Activated T-cell treated with anti-CD3 and anti-CD28 coated beads, Interleukin-2, amount 50 U/mL, for 4 hours (primary cell): ENCODE results near the gene PRKCA. TPM values are rescaled to one million over a fixed set of nuclear protein-coding genes. Genes with fewer than 3 reads are reported as not detected.

Experiments
- ATAC-seq, 2 donors: fragments of 200-7000 bp; cut with Tn5 transposase; one replicate each; pipeline ENCODE4 v1.10.0; 2021
- DNase-seq: peaks from one replicate; pipeline ENCODE4 v3.0.0-alpha.2; 2020
- H3K27me3 Mint-ChIP-seq: one replicate; pipeline ENCODE4 v1.8.0; 2021; ENCODE audit warnings: low read depth, mixed read lengths
- H3K36me3 Mint-ChIP-seq: one replicate; pipeline ENCODE4 v1.8.0; 2022; ENCODE audit warnings: mixed read lengths; ENCODE audit not compliant: insufficient read depth
- H3K4me1 Mint-ChIP-seq: one replicate; pipeline ENCODE4 v1.8.0; 2021; ENCODE audit warnings: low read depth, mixed read lengths
- H3K4me3 Mint-ChIP-seq: one replicate; pipeline ENCODE4 v1.8.0; 2021; ENCODE audit warnings: mild to moderate bottlenecking, moderate library complexity, mixed read lengths
- H3K9me3 Mint-ChIP-seq: one replicate; pipeline ENCODE4 v1.8.0; 2021; ENCODE audit warnings: mixed read lengths
- total RNA-seq, 3 donors: library from RNA; stranded (reverse); gene quantifications; one replicate each; pipeline ENCODE4 v1.2.1, GENCODE V29; 2021

PRKCA gene
- total RNA-seq, 3 donors from 2014 or later: 79.4 to 114 (median 95.3) TPM

DNA sequence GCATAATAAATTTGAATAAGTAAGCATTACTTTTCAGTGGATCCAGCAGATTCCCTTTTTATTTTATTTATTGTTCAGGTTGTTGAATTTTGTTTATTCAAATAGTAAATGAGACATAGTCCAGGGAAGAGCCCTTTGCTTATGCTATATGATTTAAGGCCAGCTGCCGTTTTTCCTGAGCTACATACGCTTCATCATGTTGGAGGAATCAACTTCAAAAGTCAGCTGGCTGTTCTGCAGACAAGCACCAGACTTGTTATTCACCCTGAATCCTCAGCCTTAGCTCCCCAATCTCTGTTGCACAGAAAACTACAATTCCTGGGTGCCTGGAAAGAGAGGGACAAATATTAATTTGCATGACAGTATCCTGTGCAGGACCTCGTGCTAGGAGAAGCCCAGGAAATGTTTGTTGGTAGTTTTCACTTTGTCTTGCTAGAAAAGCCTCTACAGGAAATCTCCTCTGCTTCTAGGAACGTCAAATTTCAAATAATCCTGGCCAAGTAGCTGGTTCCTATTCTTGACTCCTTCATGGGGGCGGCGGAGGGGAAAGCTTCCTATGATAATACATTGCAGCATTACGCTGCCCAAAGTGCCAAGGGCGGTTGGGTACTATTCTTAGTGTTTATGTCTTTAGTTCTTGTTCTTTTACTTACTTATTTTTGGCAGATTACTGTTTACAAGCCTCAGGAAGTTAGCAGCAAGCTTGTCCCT is 101.6 kb downstream of the PRKCA start:
- ATAC-seq (no peak), DNase-seq (no peak)
- H3K4me1 Mint-ChIP-seq: peaks cover 88% of the 10 kb centered on the region
- H3K9me3 Mint-ChIP-seq: no peaks in the 10 kb centered on the region
- H3K27me3 Mint-ChIP-seq: no peaks in the 10 kb centered on the region
- H3K4me3 Mint-ChIP-seq: peak overlapping the region; percentile 26
- peaks cover 8% of the 10 kb centered on the region for H3K36me3 Mint-ChIP-seq

DNA sequence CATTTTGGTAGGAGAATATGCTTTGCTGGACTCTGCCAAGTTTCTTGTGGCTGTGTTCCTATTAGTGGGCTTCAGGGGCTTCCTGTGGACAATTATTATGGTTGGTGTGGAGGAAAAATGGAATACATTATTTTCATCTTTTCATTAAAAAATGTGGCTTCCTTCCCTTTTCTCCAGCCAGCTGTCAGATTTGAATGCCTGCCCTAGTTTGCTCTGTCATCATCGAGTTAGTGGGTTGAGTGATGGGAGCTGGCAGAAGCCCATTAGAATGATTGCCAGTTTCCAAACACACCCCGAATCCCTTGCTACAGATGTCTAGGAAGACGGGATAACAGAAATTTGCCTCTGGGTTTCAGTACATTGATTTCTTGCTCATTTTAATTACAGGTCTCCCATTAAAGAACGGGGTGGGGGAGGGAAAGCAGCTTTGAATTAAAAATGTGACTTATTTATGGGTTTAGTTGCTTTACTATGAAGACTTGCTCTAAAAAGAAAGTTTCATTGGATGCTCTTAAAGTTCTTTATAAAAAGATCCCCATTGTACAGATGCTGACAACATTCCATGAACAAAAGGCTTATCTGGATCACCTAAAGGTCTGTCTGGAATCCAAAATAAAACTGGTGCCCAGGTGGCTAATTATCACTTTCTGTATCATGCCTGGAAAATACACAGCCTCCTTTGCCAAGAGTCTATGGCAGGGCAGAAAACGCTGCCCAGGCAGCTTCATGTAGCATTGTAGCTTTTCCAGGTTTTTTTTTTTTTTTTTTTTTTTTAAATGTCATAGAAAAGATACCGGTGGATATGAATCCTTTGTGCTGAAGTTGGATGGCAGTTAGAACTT is 103.6 kb downstream of the PRKCA start:
- H3K36me3 Mint-ChIP-seq: peaks cover 7% of the 10 kb centered on the region
- DNase-seq: no peak
- H3K4me1 Mint-ChIP-seq: peaks cover 76% of the 10 kb centered on the region
- H3K27me3 Mint-ChIP-seq: no peaks in the 10 kb centered on the region
- H3K9me3 Mint-ChIP-seq: no peaks in the 10 kb centered on the region
- ATAC-seq: no peak
- H3K4me3 Mint-ChIP-seq: peak overlapping the region; percentile 11

DNA sequence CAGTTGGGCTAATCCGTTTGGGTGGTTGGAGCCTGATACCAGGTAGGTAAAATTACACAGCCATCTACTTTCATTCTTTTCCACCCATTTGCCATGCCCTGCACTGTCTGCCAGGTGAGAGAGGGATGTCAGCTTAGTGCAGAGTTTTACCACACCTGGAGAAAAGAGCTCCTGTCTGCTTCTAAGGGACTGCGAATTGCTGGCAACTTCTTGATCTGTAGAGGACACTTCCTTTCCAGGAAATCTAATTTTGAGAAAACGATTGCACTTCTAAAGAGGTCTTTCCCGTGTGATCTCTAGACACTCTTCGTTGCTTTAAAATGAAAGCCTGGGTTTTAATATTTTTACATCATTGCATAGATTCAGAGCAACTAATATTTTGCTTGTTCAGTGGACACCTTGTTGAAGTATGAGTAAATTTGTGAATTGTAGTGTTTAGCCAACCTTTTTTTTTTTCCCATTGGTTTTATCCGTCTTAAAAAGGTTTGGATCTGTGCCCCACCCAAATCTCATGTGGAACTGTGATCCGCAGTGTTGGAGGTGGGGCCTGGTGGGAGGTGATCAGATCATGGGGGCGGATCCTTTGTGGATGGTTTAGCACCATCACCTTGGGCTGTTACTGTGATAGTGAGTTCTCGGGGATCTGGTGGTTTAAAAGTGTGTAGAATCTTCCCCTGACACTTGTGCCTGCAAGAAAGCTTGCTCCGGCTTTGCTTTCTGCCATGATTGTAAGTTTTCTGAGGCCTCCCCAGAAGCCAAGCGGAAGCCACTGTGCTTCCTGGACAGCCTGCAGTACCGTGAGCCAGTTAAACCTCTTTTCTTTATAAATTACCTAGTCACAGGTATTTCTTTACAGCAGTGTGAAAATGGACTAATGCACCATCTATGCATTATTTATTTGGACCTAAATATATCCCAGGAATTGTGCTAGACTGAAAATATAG is 104.6 kb downstream of the PRKCA start:
- H3K27me3 Mint-ChIP-seq: no peaks in the 10 kb centered on the region
- ATAC-seq (peak in 1 of 2 donors; percentile 62), DNase-seq (no peak)
- peaks cover 2% of the 10 kb centered on the region for H3K36me3 Mint-ChIP-seq
- H3K4me3 Mint-ChIP-seq: peak overlapping the region; percentile 66
- H3K9me3 Mint-ChIP-seq: no peaks in the 10 kb centered on the region
- peaks cover 67% of the 10 kb centered on the region for H3K4me1 Mint-ChIP-seq

DNA sequence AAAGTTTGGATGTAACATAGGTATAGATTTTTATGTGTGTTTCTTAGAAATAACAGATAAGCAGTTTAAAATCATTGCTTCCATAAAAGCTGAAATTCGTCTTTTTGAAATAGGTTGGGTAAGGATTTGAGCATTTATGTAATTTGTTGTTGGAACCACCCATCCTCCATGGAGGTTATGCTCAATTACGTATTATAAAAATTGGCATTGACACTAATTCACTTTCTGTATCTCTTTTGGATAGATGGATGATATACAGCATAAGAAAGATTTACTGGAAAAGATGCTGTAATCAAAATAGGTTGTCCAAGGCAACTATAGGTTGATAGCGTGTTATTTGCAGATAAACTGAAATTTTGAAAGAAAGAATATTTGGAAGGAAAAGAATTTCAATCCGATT is 105.5 kb downstream of the PRKCA start:
- Mint-ChIP-seq H3K4me3 (no peak overlapping the region), H3K9me3 (no peaks in the 10 kb centered on the region), H3K36me3 (no peaks in the 10 kb centered on the region), H3K27me3 (no peaks in the 10 kb centered on the region), H3K4me1 (peaks cover 63% of the 10 kb centered on the region)
- DNase-seq (no peak), ATAC-seq (no peak)

DNA sequence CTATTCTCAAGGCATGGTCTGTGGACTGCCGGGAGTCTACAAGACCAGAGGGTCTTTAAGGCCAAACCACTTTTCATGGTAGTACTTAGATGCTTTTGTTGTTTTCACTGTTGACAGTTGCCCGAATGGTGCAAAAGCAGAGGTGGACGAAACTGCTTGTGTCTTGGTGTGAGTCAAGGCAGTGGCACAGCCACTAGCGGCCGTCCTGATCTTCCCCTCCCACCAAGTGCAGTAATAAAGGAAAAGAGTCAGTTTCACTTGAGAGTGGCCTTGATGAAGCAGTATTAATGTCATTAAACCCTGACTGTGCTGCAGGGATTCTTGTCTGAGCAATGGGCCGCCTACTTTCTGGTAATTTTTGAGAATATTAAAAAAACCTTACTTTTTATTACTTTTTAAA is 109.1 kb downstream of the PRKCA start:
- peaks cover 61% of the 10 kb centered on the region for H3K4me1 Mint-ChIP-seq
- H3K27me3 Mint-ChIP-seq: no peaks in the 10 kb centered on the region
- H3K4me3 Mint-ChIP-seq: no peak overlapping the region
- DNase-seq (no peak), ATAC-seq (peak in 1 of 2 donors; percentile 45)
- H3K9me3 Mint-ChIP-seq: no peaks in the 10 kb centered on the region
- peaks cover 2% of the 10 kb centered on the region for H3K36me3 Mint-ChIP-seq

DNA sequence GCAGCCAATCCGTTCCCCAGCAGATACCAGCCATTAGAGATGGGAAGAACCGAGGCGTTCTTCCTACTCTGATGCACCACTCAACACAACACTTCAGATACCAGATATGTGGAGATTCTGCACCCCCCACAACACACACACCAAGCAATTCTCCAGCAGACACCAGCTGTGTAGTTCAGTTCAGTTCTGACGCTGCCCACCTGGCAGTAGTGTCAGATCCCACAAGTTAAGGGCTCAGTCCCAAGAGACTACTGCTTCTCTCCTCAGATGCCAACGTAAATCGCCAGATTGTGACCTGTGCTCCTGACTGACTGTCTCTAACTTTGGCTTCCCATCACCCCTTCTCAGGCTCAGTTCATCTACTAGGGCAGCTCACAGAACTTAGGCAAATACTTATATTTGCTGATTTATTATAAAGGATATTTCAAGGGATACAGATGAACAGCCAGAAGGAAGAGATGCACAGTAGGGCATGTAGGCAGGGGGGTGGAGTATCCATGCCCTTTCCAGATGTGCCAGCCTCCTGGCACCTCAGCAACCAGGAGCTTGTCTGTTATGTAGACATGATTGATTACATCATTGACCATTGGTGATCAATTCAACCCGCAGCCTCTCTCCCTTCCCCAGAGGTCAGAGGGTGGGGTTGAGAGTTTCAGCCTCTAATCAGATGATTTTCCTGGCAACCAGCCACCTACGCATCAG is 110.6 kb downstream of the PRKCA start:
- H3K9me3 Mint-ChIP-seq: no peaks in the 10 kb centered on the region
- peaks cover 57% of the 10 kb centered on the region for H3K4me1 Mint-ChIP-seq
- ATAC-seq: no peak

DNA sequence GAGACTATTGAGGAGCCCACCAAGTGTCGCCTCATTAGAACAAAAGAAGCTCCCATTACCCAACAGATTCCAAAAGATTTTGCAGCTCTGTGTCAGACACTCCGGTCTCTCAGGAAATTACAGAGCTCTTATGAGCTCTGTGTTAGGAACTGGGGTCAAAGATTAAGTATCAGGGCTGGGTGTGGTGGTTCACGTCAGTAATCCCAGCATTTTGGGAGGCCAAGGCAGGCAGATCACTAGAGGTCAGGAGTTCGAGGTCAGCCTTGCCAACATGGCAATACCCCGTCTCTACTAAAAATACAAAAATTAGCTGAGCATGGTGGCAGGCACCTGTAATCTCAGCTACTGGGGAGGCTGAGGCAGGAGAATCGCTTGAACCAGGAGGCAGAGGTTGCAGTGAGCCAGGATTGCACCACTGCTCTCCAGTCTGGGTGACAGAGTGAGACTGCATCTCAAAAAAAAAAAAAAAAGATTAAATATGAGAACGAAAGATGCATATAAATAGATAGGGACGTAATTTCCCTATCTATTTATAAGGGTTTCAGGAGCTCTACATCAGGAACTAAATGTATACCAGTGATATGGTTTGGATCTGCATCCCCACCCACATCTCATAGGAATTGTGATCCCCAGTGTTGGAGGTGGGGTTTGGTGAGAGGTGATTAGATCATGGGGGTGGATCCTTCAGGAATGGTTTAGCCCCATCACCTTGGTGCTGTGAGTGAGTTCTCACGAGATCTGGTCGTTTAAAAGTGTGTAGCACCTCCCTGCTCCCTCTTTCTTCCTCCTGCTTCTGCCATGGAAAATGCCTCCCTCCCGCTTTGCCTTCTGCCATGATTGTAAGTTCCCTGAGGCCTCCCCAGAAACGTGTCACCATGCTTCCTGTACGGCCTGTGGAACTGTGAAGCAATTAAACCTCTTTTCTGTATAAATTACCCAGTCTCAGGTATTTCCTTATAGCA is 111.4 kb downstream of the PRKCA start:
- Mint-ChIP-seq H3K9me3 (no peaks in the 10 kb centered on the region), H3K27me3 (no peaks in the 10 kb centered on the region), H3K36me3 (peaks cover 2% of the 10 kb centered on the region)

More for the DNA sequence above, 110.6 kb downstream of the PRKCA start:
- DNase-seq: no peak
- no peak overlapping the region for H3K4me3 Mint-ChIP-seq
- peaks cover 2% of the 10 kb centered on the region for H3K36me3 Mint-ChIP-seq
- no peaks in the 10 kb centered on the region for H3K27me3 Mint-ChIP-seq

DNA sequence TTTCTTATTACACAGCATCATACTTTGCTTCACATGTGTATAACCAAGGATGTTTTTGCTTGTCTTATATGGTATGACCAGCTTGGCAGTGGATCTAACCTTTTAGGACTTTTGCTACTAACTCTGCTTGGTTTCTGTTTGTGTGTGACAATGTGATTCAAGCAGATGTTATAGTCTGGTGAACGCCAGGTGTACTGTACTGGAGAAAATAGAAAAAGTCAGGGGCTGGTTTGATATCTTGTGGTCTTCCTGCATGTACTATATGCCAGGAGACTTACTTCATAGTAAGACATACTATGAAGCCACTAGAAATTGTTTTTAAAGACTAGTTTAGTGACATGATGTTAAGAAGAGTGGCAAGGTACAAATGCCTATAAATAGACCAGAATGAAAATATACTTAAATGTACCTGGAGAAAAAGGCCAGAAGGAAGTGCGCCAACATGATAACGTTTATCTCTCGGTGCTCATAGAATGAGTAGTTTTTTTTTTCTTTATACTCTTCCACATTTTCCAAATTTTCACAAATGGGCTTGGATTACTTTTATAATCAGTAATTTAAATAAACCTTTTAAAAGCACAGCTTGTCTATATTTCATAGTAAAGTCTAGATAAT is 112.3 kb downstream of the PRKCA start:
- Mint-ChIP-seq H3K4me3 (no peak overlapping the region), H3K9me3 (no peaks in the 10 kb centered on the region), H3K4me1 (peaks cover 54% of the 10 kb centered on the region), H3K27me3 (no peaks in the 10 kb centered on the region), H3K36me3 (peaks cover 2% of the 10 kb centered on the region)
- ATAC-seq: peak in 1 of 2 donors; percentile 32
- no peak for DNase-seq

More for the DNA sequence above, 111.4 kb downstream of the PRKCA start:
- ATAC-seq: no peak
- no peak for DNase-seq
- H3K4me3 Mint-ChIP-seq: no peak overlapping the region
- H3K4me1 Mint-ChIP-seq: peaks cover 51% of the 10 kb centered on the region

DNA sequence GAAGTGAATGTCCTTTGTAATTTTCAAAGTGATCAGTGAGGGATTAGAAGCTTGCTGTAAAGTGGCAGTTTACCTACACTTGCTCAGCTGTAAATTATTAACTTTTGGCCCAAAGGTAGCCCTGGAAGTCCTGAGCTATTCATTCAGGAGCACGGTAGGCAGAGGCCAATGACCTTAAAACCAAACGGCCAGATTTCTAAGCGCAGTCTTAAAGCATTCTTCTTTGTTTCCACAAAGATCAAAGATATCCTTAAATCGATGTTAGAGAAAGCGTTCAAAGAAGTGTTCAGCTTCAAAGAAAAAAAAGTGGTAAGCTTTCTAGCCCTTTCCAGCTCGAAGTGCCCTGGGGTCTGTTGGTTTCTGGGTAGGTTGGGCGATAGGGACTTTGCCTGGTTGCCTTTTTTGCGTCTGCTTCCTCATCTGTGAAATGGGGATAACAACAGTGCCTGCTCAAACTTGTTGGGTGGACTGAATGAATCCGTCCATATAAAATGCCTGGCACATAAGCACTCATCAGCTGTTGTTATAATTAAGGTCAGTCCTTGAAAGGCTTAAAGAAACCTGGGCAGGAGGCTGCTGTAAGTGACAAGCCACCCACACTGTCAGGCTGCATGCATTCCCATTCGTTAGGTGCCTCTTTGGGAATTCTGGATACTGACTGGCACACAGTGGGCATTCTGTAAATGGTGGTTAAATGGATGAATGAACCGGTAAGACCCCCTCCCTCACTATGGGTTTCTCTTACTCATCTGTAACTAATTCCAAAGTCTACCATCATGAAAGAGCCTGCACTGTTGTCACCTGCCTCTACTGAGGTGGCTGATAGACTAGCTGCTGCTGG is 113.2 kb downstream of the PRKCA start:
- Mint-ChIP-seq H3K4me3 (no peak overlapping the region), H3K4me1 (peaks cover 58% of the 10 kb centered on the region), H3K36me3 (peaks cover 2% of the 10 kb centered on the region), H3K9me3 (no peaks in the 10 kb centered on the region), H3K27me3 (no peaks in the 10 kb centered on the region)
- no peak for DNase-seq
- no peak for ATAC-seq

DNA sequence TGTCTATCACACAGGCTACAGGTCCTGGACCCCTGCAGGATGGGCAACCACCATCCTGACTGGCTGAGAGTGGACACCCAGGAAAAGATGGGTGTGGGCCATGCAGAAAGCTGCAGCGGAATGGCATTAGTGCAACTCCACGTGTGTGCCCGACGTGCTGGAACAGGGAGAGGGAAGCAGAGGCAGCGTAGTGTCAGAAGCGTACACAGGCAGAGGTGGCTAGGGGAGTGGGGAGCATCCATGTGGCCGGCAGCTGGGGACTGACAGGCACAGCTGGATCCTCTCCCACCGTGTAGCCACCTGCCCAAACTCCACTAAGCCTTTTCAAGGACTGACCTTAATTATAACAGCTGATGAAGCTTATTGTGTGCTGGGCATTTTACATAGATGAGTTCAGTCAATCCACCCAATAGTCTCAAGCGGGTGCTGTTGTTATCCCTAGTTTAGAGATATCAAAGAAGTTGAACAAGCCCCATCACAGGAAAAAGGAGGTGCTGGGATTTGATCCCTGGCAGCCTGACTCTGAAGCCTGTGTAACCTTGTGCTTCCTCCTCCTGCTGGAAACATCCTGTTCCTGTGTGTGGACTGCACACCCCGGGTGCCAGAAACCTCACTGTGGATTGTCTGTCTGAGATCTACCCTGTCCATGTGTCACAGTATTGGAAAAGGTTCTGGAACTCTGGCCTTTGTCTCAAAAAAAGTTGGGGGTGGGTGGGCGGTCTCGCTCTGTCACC is 114.0 kb downstream of the PRKCA start:
- no peaks in the 10 kb centered on the region for H3K27me3 Mint-ChIP-seq
- H3K9me3 Mint-ChIP-seq: no peaks in the 10 kb centered on the region
- DNase-seq (no peak), ATAC-seq (no peak)
- H3K36me3 Mint-ChIP-seq: peaks cover 2% of the 10 kb centered on the region
- peaks cover 63% of the 10 kb centered on the region for H3K4me1 Mint-ChIP-seq
- H3K4me3 Mint-ChIP-seq: no peak overlapping the region

DNA sequence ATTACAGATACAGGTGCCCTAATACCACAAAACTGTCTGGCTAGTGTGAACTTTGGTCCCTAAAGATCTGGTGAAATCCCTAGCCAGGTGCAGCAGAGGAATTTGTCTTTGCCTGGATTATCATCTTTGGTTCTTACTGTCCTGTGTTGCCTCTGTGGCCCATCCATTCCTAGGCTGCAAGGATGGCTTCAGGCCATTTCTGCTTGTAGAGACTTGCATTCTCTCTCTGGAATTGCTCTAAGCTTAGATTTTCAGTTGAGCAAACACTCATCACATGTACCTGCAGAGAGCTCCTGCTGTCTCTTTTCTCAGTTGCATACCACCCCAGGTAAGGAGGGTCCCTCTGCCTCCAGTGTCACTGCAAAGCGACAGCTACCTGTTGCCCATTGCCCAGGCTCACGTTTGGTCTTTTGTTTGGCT is 114.9 kb downstream of the PRKCA start:
- peaks cover 2% of the 10 kb centered on the region for H3K36me3 Mint-ChIP-seq
- ATAC-seq (no peak), DNase-seq (no peak)
- H3K4me3 Mint-ChIP-seq: no peak overlapping the region
- no peaks in the 10 kb centered on the region for H3K27me3 Mint-ChIP-seq
- peaks cover 73% of the 10 kb centered on the region for H3K4me1 Mint-ChIP-seq
- H3K9me3 Mint-ChIP-seq: no peaks in the 10 kb centered on the region
